ENCODE data around the gene SUCLG2.

The SUCLG2 gene

GRCh38 chr3:67619991-67620390 lies 34.4 kb downstream of the SUCLG2 start:
- no peaks in the 10 kb centered on the region for H3K9me3 ChIP-seq (ENCODE audit: severe bottlenecking)
- DNase-seq: no peak
- H3K4me3 ChIP-seq (ENCODE audit: low read depth, low read length): no peak overlapping the region
- no peak overlapping the region for H3K27ac ChIP-seq
- H3K27me3 ChIP-seq (ENCODE audit: insufficient read depth, low read depth, severe bottlenecking): no peaks in the 10 kb centered on the region
- TF ChIP-seq, protein P1, sequence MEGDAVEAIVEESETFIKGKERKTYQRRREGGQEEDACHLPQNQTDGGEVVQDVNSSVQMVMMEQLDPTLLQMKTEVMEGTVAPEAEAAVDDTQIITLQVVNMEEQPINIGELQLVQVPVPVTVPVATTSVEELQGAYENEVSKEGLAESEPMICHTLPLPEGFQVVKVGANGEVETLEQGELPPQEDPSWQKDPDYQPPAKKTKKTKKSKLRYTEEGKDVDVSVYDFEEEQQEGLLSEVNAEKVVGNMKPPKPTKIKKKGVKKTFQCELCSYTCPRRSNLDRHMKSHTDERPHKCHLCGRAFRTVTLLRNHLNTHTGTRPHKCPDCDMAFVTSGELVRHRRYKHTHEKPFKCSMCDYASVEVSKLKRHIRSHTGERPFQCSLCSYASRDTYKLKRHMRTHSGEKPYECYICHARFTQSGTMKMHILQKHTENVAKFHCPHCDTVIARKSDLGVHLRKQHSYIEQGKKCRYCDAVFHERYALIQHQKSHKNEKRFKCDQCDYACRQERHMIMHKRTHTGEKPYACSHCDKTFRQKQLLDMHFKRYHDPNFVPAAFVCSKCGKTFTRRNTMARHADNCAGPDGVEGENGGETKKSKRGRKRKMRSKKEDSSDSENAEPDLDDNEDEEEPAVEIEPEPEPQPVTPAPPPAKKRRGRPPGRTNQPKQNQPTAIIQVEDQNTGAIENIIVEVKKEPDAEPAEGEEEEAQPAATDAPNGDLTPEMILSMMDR (IDR thresholded peaks at IDR 0.05; ENCODE audit: low read depth, low read length): no peak
- no peaks in the 10 kb centered on the region for H3K36me3 ChIP-seq

DNA sequence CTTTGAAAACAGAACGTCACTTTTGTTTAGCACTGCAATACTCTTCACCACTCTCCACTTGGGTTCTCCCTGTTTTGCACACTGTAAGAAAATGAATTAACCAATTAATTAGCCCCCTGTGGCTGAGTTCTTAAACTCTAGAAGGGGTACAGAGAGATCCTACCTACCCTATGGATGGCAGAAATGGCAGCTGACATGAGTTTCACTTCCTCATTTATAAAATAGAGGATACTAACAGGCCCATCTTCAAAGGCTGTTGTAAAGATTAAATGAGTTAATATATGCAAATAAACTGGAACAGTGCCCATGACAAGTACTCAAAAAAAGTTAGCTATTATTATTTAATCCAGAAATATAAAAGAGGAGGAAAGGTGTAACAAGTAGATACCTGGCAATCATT lies 36.9 kb downstream of the SUCLG2 start:
- TF ChIP-seq, protein P1 (IDR thresholded peaks at IDR 0.05; ENCODE audit: low read depth, low read length): no peak
- no peak for DNase-seq
- no peaks in the 10 kb centered on the region for H3K9me3 ChIP-seq (ENCODE audit: severe bottlenecking)
- H3K4me3 ChIP-seq (ENCODE audit: low read depth, low read length): no peak overlapping the region
- H3K36me3 ChIP-seq: no peaks in the 10 kb centered on the region
- no peaks in the 10 kb centered on the region for H3K27me3 ChIP-seq (ENCODE audit: insufficient read depth, low read depth, severe bottlenecking)
- no peak overlapping the region for H3K27ac ChIP-seq

DNA sequence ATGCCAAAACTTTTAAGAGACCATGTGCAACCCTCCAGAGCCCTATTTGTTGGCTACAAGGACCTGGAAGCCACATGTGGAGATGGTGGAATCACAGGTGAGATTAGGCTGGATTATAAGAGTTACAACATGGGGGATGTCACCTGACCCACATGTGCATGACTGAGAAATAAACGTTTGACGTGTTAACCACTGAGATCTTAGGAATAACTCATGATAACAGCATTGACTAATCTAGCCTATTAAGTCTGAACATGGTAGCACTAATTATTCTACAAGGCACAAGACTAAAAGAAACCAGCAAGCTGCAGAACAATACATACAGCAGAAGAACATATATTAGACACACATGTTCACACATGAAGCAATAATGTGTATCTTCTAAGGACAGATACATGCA lies 38.4 kb downstream of the SUCLG2 start:
- H3K4me3 ChIP-seq (ENCODE audit: low read depth, low read length): no peak overlapping the region
- no peak for DNase-seq
- H3K27ac ChIP-seq: no peak overlapping the region
- TF ChIP-seq, protein P1 (IDR thresholded peaks at IDR 0.05; ENCODE audit: low read depth, low read length): no peak
- H3K36me3 ChIP-seq: no peaks in the 10 kb centered on the region
- no peaks in the 10 kb centered on the region for H3K27me3 ChIP-seq (ENCODE audit: insufficient read depth, low read depth, severe bottlenecking)
- no peaks in the 10 kb centered on the region for H3K9me3 ChIP-seq (ENCODE audit: severe bottlenecking)

GRCh38 chr3:67614195-67614594 lies 40.2 kb downstream of the SUCLG2 start:
- no peak overlapping the region for H3K27ac ChIP-seq
- no peaks in the 10 kb centered on the region for H3K9me3 ChIP-seq (ENCODE audit: severe bottlenecking)
- no peaks in the 10 kb centered on the region for H3K27me3 ChIP-seq (ENCODE audit: insufficient read depth, low read depth, severe bottlenecking)
- no peaks in the 10 kb centered on the region for H3K36me3 ChIP-seq
- H3K4me3 ChIP-seq (ENCODE audit: low read depth, low read length): no peak overlapping the region
- TF ChIP-seq, protein P1 (IDR thresholded peaks at IDR 0.05; ENCODE audit: low read depth, low read length): no peak
- no peak for DNase-seq

GRCh38 chr3:67610458-67610857 lies 44.0 kb downstream of the SUCLG2 start:
- peaks cover 3% of the 10 kb centered on the region; the same call in 1 of the 2 replicates for H3K36me3 ChIP-seq
- H3K27me3 ChIP-seq (ENCODE audit: insufficient read depth, low read depth, severe bottlenecking): no peaks in the 10 kb centered on the region
- H3K4me3 ChIP-seq (ENCODE audit: low read depth, low read length): no peak overlapping the region
- TF ChIP-seq, protein P1 (IDR thresholded peaks at IDR 0.05; ENCODE audit: low read depth, low read length): no peak
- no peak for DNase-seq
- H3K27ac ChIP-seq: no peak overlapping the region
- H3K9me3 ChIP-seq (ENCODE audit: severe bottlenecking): no peaks in the 10 kb centered on the region

- no peak overlapping the region for H3K4me3 ChIP-seq (ENCODE audit: low read depth, low read length)
- H3K9me3 ChIP-seq (ENCODE audit: severe bottlenecking): no peaks in the 10 kb centered on the region
- TF ChIP-seq, protein P1 (IDR thresholded peaks at IDR 0.05; ENCODE audit: low read depth, low read length): no peak
- H3K27me3 ChIP-seq (ENCODE audit: insufficient read depth, low read depth, severe bottlenecking): no peaks in the 10 kb centered on the region
- H3K36me3 ChIP-seq: peaks cover 3% of the 10 kb centered on the region; the same call in 1 of the 2 replicates
- DNase-seq: no peak
- no peak overlapping the region for H3K27ac ChIP-seq
These were observed 44.7 kb downstream of the SUCLG2 start for GRCh38 chr3:67609709-67610108.

Data from WERI-Rb-1 (cell line).